ENCODE data around the gene CRLF1. TPM values are rescaled to one million over a fixed set of nuclear protein-coding genes. Genes with fewer than 3 reads are reported as not detected.
"Not testable (repeated sequence)": the region's sequence is repeated elsewhere in the genome, so short reads cannot be mapped to it uniquely, and the experiment has no call there.

CRLF1 gene
- total RNA-seq, 1 experiment from 2014 or later: 1.1 TPM

- DNase-seq (ENCODE audit: low read depth): no peak
Measured at GRCh38 chr19:18593367-18594095, 13.1 kb downstream of the CRLF1 start.

GRCh38 chr19:18592732-18593131, 13.9 kb downstream of the CRLF1 start:
- not testable (repeated sequence) for DNase-seq (ENCODE audit: low read depth)

- DNase-seq (ENCODE audit: low read depth): no peak
Measured at GRCh38 chr19:18591735-18592385, 14.7 kb downstream of the CRLF1 start.

- no peak for DNase-seq (ENCODE audit: low read depth)
Measured at GRCh38 chr19:18590273-18591272, 16.0 kb downstream of the CRLF1 start.

GRCh38 chr19:18589380-18590272, 17.0 kb downstream of the CRLF1 start:
- peak; percentile 61 for DNase-seq (ENCODE audit: low read depth)

GRCh38 chr19:18588611-18589379, 17.8 kb downstream of the CRLF1 start, which contains the start of gene REX1BD:
TSS of gene REX1BD (plus strand) at chr19:18588798. CDS start at chr19:18588802, 4 bp downstream.
- DNase-seq (ENCODE audit: low read depth): peak; percentile 87

GRCh38 chr19:18587962-18588610, 18.5 kb downstream of the CRLF1 start:
- DNase-seq (ENCODE audit: low read depth): no peak

- DNase-seq (ENCODE audit: low read depth): no peak
Measured at GRCh38 chr19:18587561-18587960, 19.0 kb downstream of the CRLF1 start.

- no peak for DNase-seq (ENCODE audit: low read depth)
Measured at GRCh38 chr19:18586306-18586705, 20.3 kb downstream of the CRLF1 start.

- DNase-seq (ENCODE audit: low read depth): no peak
Measured at GRCh38 chr19:18580311-18580710, 26.3 kb downstream of the CRLF1 start.

- no peak for DNase-seq (ENCODE audit: low read depth)
Measured at GRCh38 chr19:18577365-18577914, 29.2 kb downstream of the CRLF1 start.

GRCh38 chr19:18576383-18576782, 30.2 kb downstream of the CRLF1 start:
- no peak for DNase-seq (ENCODE audit: low read depth)

- no peak for DNase-seq (ENCODE audit: low read depth)
Measured at GRCh38 chr19:18574691-18575291, 31.8 kb downstream of the CRLF1 start.

GRCh38 chr19:18571564-18572344, 34.8 kb downstream of the CRLF1 start, which contains the start of gene UBA52:
TSS of gene UBA52 (plus strand) at chr19:18571857. CDS start at chr19:18573301, 1,444 bp downstream.
- DNase-seq (ENCODE audit: low read depth): peak; percentile 97

GRCh38 chr19:18568367-18568766, 38.2 kb downstream of the CRLF1 start:
- no peak for DNase-seq (ENCODE audit: low read depth)

GRCh38 chr19:18566953-18567352, 39.6 kb downstream of the CRLF1 start:
- DNase-seq (ENCODE audit: low read depth): no peak

GRCh38 chr19:18562086-18562485, 44.5 kb downstream of the CRLF1 start:
- DNase-seq (ENCODE audit: low read depth): no peak

GRCh38 chr19:18559685-18560084, 46.9 kb downstream of the CRLF1 start:
- no peak for DNase-seq (ENCODE audit: low read depth)
